Measurements from ENCODE around the gene NAA50.

NAA50 gene

GRCh38 chr3:113685124-113685523 lies 60.9 kb downstream of the NAA50 start:
- Histone ChIP-seq H2BK15ac (ENCODE audit: low read length) (no peak overlapping the region), H2AK5ac (ENCODE audit: low read depth, low read length) (no peak overlapping the region), H3K23ac (ENCODE audit: low read depth, low read length, poor library complexity) (no peak overlapping the region), H2BK120ac (ENCODE audit: low read depth, low read length) (no peak overlapping the region), H3K9ac (ENCODE audit: low read depth, low read length, poor library complexity) (no peak overlapping the region), H3K4me3 (ENCODE audit: low read length in 2 of 2) (no peak overlapping the region), H3K4me1 (ENCODE audit: control insufficient read depth in 2 of 2, insufficient read depth in 1 of 2, low read depth in 1 of 2, low read length in 2 of 2) (peaks cover 0 to 3% of the 10 kb centered on the region in 2 donors), H3K9me3 (replicated peaks in 1 of 2; ENCODE audit: control insufficient read depth in 2 of 2, insufficient read depth in 1 of 2, low read depth in 1 of 2, low read length in 2 of 2) (peaks cover 3 to 18% of the 10 kb centered on the region in 2 donors), H3K18ac (ENCODE audit: low read length) (no peak overlapping the region), H2BK5ac (ENCODE audit: low read length) (no peak overlapping the region), H3K27me3 (ENCODE audit: control insufficient read depth in 3 of 3, insufficient read depth in 3 of 3, low read depth in 1 of 3, low read length in 3 of 3) (no peaks in the 10 kb centered on the region), H3K36me3 (replicated peaks in 1 of 2; ENCODE audit: control insufficient read depth in 2 of 2, insufficient read depth in 2 of 2, low read length in 2 of 2) (peaks cover 0 to 3% of the 10 kb centered on the region in 2 donors), H3K14ac (ENCODE audit: low read length) (no peak overlapping the region), H3K4me2 (ENCODE audit: insufficient read depth, low read length, poor library complexity, severe bottlenecking) (no peak overlapping the region), H3K27ac (replicated peaks; ENCODE audit: low read length) (no peak overlapping the region), H2AFZ (ENCODE audit: low read length) (no peak overlapping the region), H4K91ac (ENCODE audit: low read depth, low read length, poor library complexity) (no peak overlapping the region), H3K4ac (ENCODE audit: low read length) (no peak overlapping the region), H2BK12ac (ENCODE audit: low read length) (no peak overlapping the region), H4K8ac (ENCODE audit: low read depth, low read length) (no peak overlapping the region), H3K79me1 (ENCODE audit: low read depth, low read length) (peaks cover 4% of the 10 kb centered on the region)
- no peak for DNase-seq (ENCODE audit: low spot score)
- WGBS, 2 donors (ENCODE audit: extremely low coverage in 2 of 2, insufficient read length in 2 of 2, insufficient replicate concordance in 1 of 2): no CpG with 5 or more reads among the region's 5 CpGs

GRCh38 chr3:113684271-113684819 lies 61.7 kb downstream of the NAA50 start:
- Histone ChIP-seq H3K9ac (ENCODE audit: low read depth, low read length, poor library complexity) (no peak overlapping the region), H4K91ac (ENCODE audit: low read depth, low read length, poor library complexity) (no peak overlapping the region), H3K79me1 (ENCODE audit: low read depth, low read length) (peaks cover 4% of the 10 kb centered on the region), H3K9me3 (replicated peaks in 1 of 2; ENCODE audit: control insufficient read depth in 2 of 2, insufficient read depth in 1 of 2, low read depth in 1 of 2, low read length in 2 of 2) (peaks cover 3 to 18% of the 10 kb centered on the region in 2 donors), H4K8ac (ENCODE audit: low read depth, low read length) (no peak overlapping the region), H3K36me3 (replicated peaks in 1 of 2; ENCODE audit: control insufficient read depth in 2 of 2, insufficient read depth in 2 of 2, low read length in 2 of 2) (peaks cover 0 to 3% of the 10 kb centered on the region in 2 donors), H3K4me2 (ENCODE audit: insufficient read depth, low read length, poor library complexity, severe bottlenecking) (no peak overlapping the region), H3K27ac (replicated peaks; ENCODE audit: low read length) (no peak overlapping the region), H2AK5ac (ENCODE audit: low read depth, low read length) (no peak overlapping the region), H3K4me1 (ENCODE audit: control insufficient read depth in 2 of 2, insufficient read depth in 1 of 2, low read depth in 1 of 2, low read length in 2 of 2) (peaks cover 0 to 3% of the 10 kb centered on the region in 2 donors), H2BK120ac (ENCODE audit: low read depth, low read length) (no peak overlapping the region), H3K27me3 (ENCODE audit: control insufficient read depth in 3 of 3, insufficient read depth in 3 of 3, low read depth in 1 of 3, low read length in 3 of 3) (no peaks in the 10 kb centered on the region), H3K4ac (ENCODE audit: low read length) (no peak overlapping the region), H3K14ac (ENCODE audit: low read length) (no peak overlapping the region), H3K4me3 (ENCODE audit: low read length in 2 of 2) (no peak overlapping the region), H2BK15ac (ENCODE audit: low read length) (no peak overlapping the region), H2BK12ac (ENCODE audit: low read length) (no peak overlapping the region), H3K18ac (ENCODE audit: low read length) (no peak overlapping the region), H2AFZ (ENCODE audit: low read length) (no peak overlapping the region), H2BK5ac (ENCODE audit: low read length) (no peak overlapping the region), H3K23ac (ENCODE audit: low read depth, low read length, poor library complexity) (no peak overlapping the region)
- no peak for DNase-seq (ENCODE audit: low spot score)
- no CpG with 5 or more reads among the region's 3 CpGs for WGBS, 2 donors (ENCODE audit: extremely low coverage in 2 of 2, insufficient read length in 2 of 2, insufficient replicate concordance in 1 of 2)

GRCh38 chr3:113678773-113679172 lies 67.3 kb downstream of the NAA50 start:
- H3K4me3 ChIP-seq (ENCODE audit: low read length in 2 of 2): no peak overlapping the region
- no peak overlapping the region for H4K91ac ChIP-seq (ENCODE audit: low read depth, low read length, poor library complexity)
- H3K18ac ChIP-seq (ENCODE audit: low read length): no peak overlapping the region
- H3K27ac ChIP-seq (replicated peaks; ENCODE audit: low read length): no peak overlapping the region
- no peak overlapping the region for H2AFZ ChIP-seq (ENCODE audit: low read length)
- H2BK5ac ChIP-seq (ENCODE audit: low read length): no peak overlapping the region
- no peaks in the 10 kb centered on the region for H3K4me1 ChIP-seq (ENCODE audit: control insufficient read depth in 2 of 2, insufficient read depth in 1 of 2, low read depth in 1 of 2, low read length in 2 of 2)
- no peaks in the 10 kb centered on the region for H3K9me3 ChIP-seq (replicated peaks in 1 of 2; ENCODE audit: control insufficient read depth in 2 of 2, insufficient read depth in 1 of 2, low read depth in 1 of 2, low read length in 2 of 2)
- H3K9ac ChIP-seq (ENCODE audit: low read depth, low read length, poor library complexity): no peak overlapping the region
- H3K4me2 ChIP-seq (ENCODE audit: insufficient read depth, low read length, poor library complexity, severe bottlenecking): no peak overlapping the region
- no peak overlapping the region for H2BK15ac ChIP-seq (ENCODE audit: low read length)
- H3K36me3 ChIP-seq (replicated peaks in 1 of 2; ENCODE audit: control insufficient read depth in 2 of 2, insufficient read depth in 2 of 2, low read length in 2 of 2): peaks cover 0 to 32% of the 10 kb centered on the region in 2 donors
- H3K79me1 ChIP-seq (ENCODE audit: low read depth, low read length): no peaks in the 10 kb centered on the region
- no peak overlapping the region for H2BK12ac ChIP-seq (ENCODE audit: low read length)
- H3K27me3 ChIP-seq (ENCODE audit: control insufficient read depth in 3 of 3, insufficient read depth in 3 of 3, low read depth in 1 of 3, low read length in 3 of 3): no peaks in the 10 kb centered on the region
- no peak overlapping the region for H4K8ac ChIP-seq (ENCODE audit: low read depth, low read length)
- H2AK5ac ChIP-seq (ENCODE audit: low read depth, low read length): no peak overlapping the region
- no peak overlapping the region for H3K14ac ChIP-seq (ENCODE audit: low read length)
- H3K23ac ChIP-seq (ENCODE audit: low read depth, low read length, poor library complexity): no peak overlapping the region
- DNase-seq (ENCODE audit: low spot score): no peak
- no peak overlapping the region for H2BK120ac ChIP-seq (ENCODE audit: low read depth, low read length)
- no CpG with 5 or more reads among the region's 4 CpGs for whole genome bisulfite sequencing, 2 donors (ENCODE audit: extremely low coverage in 2 of 2, insufficient read length in 2 of 2, insufficient replicate concordance in 1 of 2)
- no peak overlapping the region for H3K4ac ChIP-seq (ENCODE audit: low read length)

DNA sequence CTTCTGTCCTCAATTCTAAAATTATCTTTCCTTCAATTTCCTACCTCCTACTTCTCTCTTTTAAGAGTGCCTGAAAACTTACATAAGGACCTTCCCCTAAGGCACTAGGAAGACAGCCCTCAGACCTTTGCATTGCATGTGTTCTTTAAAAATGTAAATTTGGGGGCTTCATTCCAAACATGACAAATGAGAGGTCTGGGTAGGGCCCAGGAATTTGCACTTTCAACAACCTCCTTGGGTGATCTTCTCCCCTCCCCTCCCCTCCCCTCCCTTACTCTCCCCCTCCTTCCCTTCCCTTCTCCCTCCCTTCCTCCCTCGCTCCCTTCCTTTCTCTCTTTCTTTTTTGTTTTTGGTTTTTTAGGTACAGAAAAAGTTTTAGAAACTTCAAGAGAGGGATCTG lies 68.3 kb downstream of the NAA50 start:
- WGBS, 2 donors (ENCODE audit: extremely low coverage in 2 of 2, insufficient read length in 2 of 2, insufficient replicate concordance in 1 of 2): no CpG with 5 or more reads among the region's 1 CpG
- H3K27me3 ChIP-seq (ENCODE audit: control insufficient read depth in 3 of 3, insufficient read depth in 3 of 3, low read depth in 1 of 3, low read length in 3 of 3): no peaks in the 10 kb centered on the region

More for the DNA sequence above, 68.3 kb downstream of the NAA50 start:
- Histone ChIP-seq H2BK120ac (ENCODE audit: low read depth, low read length) (no peak overlapping the region), H2AK5ac (ENCODE audit: low read depth, low read length) (no peak overlapping the region), H2BK12ac (ENCODE audit: low read length) (no peak overlapping the region), H3K27ac (replicated peaks; ENCODE audit: low read length) (no peak overlapping the region), H3K18ac (ENCODE audit: low read length) (no peak overlapping the region), H3K14ac (ENCODE audit: low read length) (no peak overlapping the region), H3K4me3 (ENCODE audit: low read length in 2 of 2) (no peak overlapping the region), H3K36me3 (replicated peaks in 1 of 2; ENCODE audit: control insufficient read depth in 2 of 2, insufficient read depth in 2 of 2, low read length in 2 of 2) (peaks cover 0 to 41% of the 10 kb centered on the region in 2 donors), H4K8ac (ENCODE audit: low read depth, low read length) (no peak overlapping the region), H2BK15ac (ENCODE audit: low read length) (no peak overlapping the region), H4K91ac (ENCODE audit: low read depth, low read length, poor library complexity) (no peak overlapping the region), H3K4ac (ENCODE audit: low read length) (no peak overlapping the region), H3K9me3 (replicated peaks in 1 of 2; ENCODE audit: control insufficient read depth in 2 of 2, insufficient read depth in 1 of 2, low read depth in 1 of 2, low read length in 2 of 2) (no peaks in the 10 kb centered on the region), H2AFZ (ENCODE audit: low read length) (no peak overlapping the region), H2BK5ac (ENCODE audit: low read length) (no peak overlapping the region), H3K9ac (ENCODE audit: low read depth, low read length, poor library complexity) (no peak overlapping the region), H3K4me1 (ENCODE audit: control insufficient read depth in 2 of 2, insufficient read depth in 1 of 2, low read depth in 1 of 2, low read length in 2 of 2) (no peaks in the 10 kb centered on the region), H3K4me2 (ENCODE audit: insufficient read depth, low read length, poor library complexity, severe bottlenecking) (no peak overlapping the region), H3K79me1 (ENCODE audit: low read depth, low read length) (no peaks in the 10 kb centered on the region), H3K23ac (ENCODE audit: low read depth, low read length, poor library complexity) (no peak overlapping the region)
- DNase-seq (ENCODE audit: low spot score): no peak

Measured in neuronal stem cell (in vitro differentiated cells).